GM19328 (cell line): Measurements from ENCODE around the gene PHF21A.

Experiments
- ATAC-seq: cut with Tn5 transposase; IDR thresholded peaks from one replicate; pipeline ENCODE4 v1.9.1; 2021; ENCODE audit warnings: mild to moderate bottlenecking, moderate library complexity; ENCODE audit not compliant: unreplicated experiment

Gene PHF21A

GRCh38 chr11:46079662-46080061, 41.6 kb downstream of the PHF21A start:
- ATAC-seq: no peak

- no peak for ATAC-seq
Measured at GRCh38 chr11:46075928-46076327, 45.3 kb downstream of the PHF21A start.

DNA sequence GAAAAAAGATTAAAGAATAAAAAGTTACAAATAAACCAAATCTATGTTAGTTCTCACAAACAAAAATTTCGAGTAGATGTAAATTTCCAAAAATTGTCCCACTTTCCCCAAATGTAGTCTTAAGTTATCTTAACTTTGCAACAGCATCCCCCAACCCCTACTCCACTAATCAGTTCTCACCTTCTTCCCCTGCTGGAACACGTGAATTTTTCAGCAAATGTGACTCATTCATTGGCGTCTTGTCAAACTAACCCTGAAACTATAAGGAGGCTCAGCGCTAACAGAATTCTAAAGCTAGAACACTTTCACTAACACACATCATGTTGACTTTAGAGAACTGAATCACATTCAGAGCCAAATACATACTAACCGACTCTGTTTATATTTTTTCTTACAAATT, 46.1 kb downstream of the PHF21A start:
- ATAC-seq: no peak

DNA sequence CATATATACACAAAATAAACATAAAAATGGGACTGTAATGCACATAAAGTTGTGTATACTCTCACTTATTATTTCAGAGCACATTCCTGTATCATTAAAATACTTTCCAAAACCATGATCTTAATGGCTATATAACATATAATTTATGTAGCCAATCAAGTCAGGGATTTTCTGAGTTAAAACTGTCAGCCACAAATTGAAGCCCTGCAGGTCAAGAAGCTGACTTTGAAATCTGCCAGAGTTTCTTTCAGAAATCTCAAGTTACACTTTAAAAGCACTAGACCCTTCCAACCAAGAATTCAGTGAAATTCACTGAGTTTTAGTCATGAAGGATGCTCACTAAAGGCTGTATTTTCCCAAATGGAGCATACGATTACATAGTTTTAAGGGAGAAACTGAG, 47.6 kb downstream of the PHF21A start:
- no peak for ATAC-seq

DNA sequence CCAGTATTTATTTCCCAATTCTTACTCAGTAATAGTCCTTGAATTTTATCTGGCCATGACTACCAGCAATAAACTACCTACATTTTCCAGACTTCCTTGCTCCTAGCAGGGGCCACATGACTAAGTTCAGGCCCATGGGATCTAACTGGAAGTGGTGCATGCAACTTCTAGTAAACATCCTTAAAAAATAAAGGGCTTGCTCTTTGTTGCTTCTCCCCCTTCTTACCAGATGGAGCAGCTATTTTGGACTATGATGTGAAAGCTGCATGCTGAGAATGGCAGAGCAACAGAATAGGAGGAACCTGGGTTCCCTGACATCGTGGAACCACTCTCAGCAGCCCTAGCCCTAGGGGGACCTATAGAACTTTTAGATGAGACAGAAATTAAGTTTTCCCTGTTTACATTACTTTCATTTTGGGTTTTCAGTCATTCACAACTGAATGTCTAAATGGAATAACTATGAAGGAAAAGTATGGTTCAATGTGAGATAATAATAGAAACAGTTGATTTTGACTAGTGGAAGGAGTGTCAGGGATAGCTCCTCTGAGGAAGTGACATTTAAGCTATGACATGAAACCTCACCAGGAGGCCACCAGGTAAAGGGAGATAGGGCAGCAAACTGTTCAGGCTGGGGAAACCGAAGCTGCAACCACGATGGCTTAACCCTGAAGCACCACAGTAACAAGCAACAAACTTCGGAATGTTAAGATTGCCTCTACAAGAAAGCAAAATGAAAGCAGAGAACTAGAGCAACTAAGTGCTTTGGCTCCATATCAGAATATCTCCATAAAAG, 48.9 kb downstream of the PHF21A start:
- ATAC-seq: no peak

DNA sequence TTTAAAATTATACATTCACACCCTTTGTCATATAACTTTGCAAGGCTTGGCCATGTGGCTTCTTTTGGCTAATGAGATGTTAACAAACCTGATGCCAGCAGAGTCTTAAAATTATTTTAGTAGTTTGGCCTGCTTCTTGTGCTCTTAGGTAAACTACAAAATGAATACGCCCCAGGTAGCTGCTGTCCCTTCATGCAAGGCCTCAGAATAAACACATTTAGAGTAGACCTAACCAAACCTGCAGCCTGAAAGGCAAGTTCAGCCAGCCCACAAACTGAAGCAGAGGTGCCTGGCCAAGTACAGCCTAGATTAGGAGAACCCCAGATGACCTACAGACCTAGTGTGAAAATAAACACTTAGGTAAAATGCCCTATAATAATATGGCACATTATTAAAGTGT, 50.2 kb downstream of the PHF21A start:
- ATAC-seq: no peak

DNA sequence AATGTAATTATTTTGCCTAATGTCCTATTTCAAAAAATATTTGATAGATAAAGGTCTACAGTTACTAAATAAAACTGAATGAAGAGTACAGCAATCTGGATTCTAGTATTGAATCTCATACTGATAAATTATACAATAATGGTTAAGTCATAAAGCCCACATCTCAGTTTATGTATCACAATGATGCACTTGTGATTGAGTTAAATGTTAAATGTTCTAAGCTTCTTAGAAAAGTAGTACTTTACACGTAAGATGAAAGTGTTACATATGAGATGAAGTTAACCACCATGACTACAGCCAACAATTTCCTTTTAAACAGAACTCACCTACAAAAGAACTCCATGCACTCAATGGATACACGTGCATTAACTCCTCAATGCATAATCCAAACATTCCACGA, 51.7 kb downstream of the PHF21A start:
- no peak for ATAC-seq

- no peak for ATAC-seq
Measured at GRCh38 chr11:46066335-46066734, 54.9 kb downstream of the PHF21A start.

DNA sequence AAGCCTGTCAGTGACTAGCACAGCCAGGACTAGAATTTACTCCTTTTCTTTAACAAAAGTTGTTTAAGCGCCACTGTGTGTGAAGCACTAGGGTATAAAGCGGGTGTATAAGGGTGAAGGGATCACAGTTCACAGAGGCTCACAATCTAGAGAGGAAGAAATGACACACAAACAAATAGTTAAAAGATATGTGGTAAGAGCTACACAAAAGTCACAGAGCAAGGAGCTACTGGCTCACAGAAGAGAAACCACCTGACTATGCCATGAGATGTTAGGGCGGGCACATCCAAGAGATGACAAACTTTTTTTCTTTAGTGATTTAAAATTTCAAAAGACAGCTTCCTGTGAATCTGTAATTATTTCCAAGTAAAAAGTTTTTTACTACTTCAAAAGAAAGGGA, 55.6 kb downstream of the PHF21A start:
- ATAC-seq: no peak

DNA sequence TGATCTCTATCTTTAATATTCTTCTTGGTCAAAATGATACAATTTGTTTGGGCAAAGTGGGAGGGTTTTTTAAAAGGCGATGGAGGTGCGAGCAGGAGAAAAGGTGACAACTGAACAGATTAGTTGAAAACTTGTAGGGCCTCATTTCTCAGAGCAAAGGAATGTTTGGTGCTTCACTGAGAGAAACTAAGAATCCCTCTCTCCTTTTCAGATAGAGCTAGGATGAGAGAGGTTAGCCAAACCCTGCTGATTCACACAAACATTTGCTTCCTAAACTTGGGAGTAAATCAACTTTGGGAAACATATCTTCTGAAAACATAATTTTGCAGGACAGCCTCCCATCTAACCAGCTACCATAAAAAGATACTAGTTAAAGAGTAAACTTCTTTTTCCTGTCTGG, 57.0 kb downstream of the PHF21A start:
- no peak for ATAC-seq

- ATAC-seq: no peak
Measured at GRCh38 chr11:46063138-46063537, 58.1 kb downstream of the PHF21A start.

GRCh38 chr11:46060013-46060412, 61.2 kb downstream of the PHF21A start:
- no peak for ATAC-seq

DNA sequence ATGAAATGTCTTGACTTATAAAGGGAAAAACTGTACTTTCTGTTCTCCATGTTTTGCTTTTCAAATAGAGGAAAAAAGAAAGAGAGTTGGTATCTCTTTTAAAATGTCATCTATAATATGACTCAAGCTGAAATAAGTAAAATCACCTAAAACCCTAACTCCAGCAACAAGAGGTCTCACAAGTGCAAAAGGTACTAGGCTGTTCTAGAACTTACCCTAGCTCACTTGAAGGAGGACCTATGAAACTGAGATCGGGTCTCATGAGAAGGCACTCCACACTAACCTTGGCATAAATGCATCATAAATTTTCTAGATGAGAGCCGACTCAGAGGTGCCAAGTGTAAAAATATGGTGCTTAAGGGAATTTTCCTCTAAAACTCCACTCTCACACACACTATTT, 63.8 kb downstream of the PHF21A start:
- ATAC-seq: no peak

DNA sequence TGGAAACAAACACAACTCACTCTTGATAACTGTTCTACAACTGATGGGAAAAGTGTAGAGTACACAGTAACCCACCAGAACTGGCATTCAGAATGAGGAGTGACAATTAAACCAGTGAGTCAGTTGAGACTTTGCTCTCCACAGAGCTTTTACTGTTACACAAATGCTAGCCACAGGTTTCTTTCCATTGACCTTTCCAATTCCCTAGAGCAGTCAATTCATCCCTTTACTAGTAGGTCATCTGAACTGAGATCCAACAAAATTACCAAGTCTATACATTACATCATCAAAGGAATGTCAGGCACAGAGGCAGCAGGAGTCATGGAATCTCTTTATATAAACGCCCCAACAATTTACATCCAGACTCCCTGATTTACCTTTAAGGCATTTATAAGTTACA, 65.9 kb downstream of the PHF21A start:
- ATAC-seq: no peak

- no peak for ATAC-seq
Measured at GRCh38 chr11:46051102-46051501, 70.2 kb downstream of the PHF21A start.

DNA sequence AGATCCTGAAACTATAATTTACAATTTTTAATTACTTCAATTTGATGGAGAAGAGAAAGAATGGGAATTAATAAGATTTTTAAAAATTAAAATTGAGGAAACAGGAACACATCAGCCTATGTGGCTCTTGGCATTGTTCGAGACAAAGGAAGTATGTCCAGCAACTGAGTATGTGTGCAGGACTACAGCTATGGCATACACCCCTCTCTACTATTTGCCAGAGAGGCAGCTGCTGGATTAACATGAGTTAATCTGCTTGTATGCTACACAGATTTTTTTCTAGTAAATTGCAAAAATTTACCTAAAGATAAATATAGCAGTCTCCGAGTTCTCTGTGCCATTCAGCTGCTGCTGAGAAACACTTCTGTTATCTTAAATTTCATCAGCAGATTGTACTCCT, 70.6 kb downstream of the PHF21A start:
- no peak for ATAC-seq

GRCh38 chr11:46050003-46050461, 71.2 kb downstream of the PHF21A start:
- ATAC-seq: no peak

DNA sequence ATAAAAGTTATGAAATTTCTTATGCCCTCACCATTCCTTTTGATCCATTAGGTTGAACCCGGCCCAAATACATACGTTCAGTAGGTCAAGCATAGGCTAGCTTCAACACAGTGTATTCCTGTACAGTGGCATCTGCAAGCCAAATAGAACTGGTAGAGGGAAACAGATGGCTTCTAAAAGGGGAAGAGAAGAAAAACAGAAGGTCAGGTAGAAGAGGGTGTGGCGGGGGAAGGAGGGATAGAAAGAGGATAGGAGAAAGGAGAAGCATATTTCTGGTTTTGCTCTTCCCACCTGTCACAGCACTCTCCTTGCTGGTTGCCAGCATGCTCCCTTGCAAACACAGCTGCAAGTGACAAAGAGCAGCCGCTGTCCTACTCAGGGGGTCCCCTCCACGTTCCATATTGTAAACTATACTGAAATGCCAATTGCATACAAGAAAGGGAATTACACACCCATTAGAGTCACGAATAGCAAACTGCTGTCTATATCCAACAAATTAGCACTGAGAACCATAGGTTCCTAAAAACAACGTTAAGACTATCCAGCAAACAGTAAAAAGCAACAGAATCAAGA, 71.8 kb downstream of the PHF21A start:
- ATAC-seq: no peak

GRCh38 chr11:46048198-46048597, 73.1 kb downstream of the PHF21A start:
- no peak for ATAC-seq

GRCh38 chr11:46047520-46047919, 73.7 kb downstream of the PHF21A start:
- ATAC-seq: no peak

GRCh38 chr11:46045811-46046210, 75.4 kb downstream of the PHF21A start:
- ATAC-seq: no peak

GRCh38 chr11:46044601-46045000, 76.7 kb downstream of the PHF21A start:
- no peak for ATAC-seq

DNA sequence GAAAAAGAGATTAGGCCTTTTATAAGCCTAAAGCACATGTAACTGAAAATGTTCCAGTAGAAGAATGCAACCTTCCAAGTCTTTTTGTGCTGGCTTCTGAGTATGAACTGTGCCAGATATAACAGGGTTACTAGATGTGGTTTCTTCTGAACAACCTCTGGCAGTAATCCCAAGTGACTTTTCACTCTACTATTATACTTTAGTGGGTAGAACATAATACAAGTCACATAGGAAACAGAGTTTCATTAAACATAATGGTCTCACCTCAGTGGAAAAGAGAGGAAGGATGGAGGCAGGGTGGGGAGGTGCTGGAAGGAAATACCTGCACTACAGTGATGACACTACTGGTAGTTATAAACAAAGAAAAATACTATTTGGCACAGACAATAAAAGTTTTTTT, 81.3 kb downstream of the PHF21A start:
- no peak for ATAC-seq
